Ovary (tissue), 9 donors: ENCODE measurements around the gene LGALS8. TPM values are rescaled to one million over a fixed set of nuclear protein-coding genes. Genes with fewer than 3 reads are reported as not detected.

ENCODE experiments used
- DNase-seq, 5 donors: peaks; one replicate each; pipeline ENCODE4 v3.0.0-alpha.2; 2019 to 2020
- H3K27ac ChIP-seq, 2 donors: fragments of 200-600 bp; one replicate each; pipeline versions ENCODE4 v1.5.1 to v1.8.0; 2019 to 2022
- H3K27me3 ChIP-seq: fragments of 200-600 bp; one replicate; pipeline ENCODE4 v1.8.0; 2022
- H3K36me3 ChIP-seq: fragments of 200-600 bp; sonication (generic); one replicate; pipeline ENCODE4 v1.5.1; 2019
- H3K4me1 ChIP-seq: one replicate; pipeline ENCODE4 v1.8.1; 2013; ENCODE audit warnings: mild to moderate bottlenecking, moderate library complexity; ENCODE audit not compliant: insufficient read depth
- H3K4me3 ChIP-seq: fragments of 200-600 bp; sonication (generic); one replicate; pipeline ENCODE4 v1.5.1; 2017
- H3K9me3 ChIP-seq, 2 donors: fragments of 200-600 bp in 1 of 2; sonication (generic) in 1 of 2; one replicate each; pipeline versions ENCODE4 v1.5.1 to v1.8.1; 2013 to 2019; ENCODE audit warnings: mild to moderate bottlenecking in 1 of 2, moderate library complexity in 1 of 2
- CTCF ChIP-seq, 3 donors: fragments of 450-650 bp in 2 of 3; fragments of 200-600 bp in 1 of 3; IDR thresholded peaks; one replicate each; pipeline versions ENCODE4 v1.5.1 to v1.8.0; 2016 to 2022; ENCODE audit warnings: antibody characterized with exemption in 3 of 3, mild to moderate bottlenecking in 1 of 3
- EP300 ChIP-seq: sonication (generic); formaldehyde crosslinking; IDR thresholded peaks from one replicate; pipeline ENCODE4 v1.6.1; 2017; ENCODE audit warnings: antibody characterized with exemption
- POLR2A ChIP-seq: fragments of 450-650 bp; IDR thresholded peaks from one replicate; pipeline ENCODE4 v1.6.1; 2017; ENCODE audit warnings: antibody characterized with exemption, mild to moderate bottlenecking, moderate library complexity
- WGBS, 3 donors: extraction: QIAGEN DNeasy Blood & Tissue Kit in 1 of 3; methylation state at CpG; one replicate each; pipeline versions ENCODE4 v1.1.5 to v1.1.7; 2013 to 2017; 5-methylcytosine and 5-hydroxymethylcytosine counted together
- intact Hi-C, 4 donors: fragments of 100-400 bp; cut with DNase I; formaldehyde crosslinking; loops; one replicate each; pipeline versions ENCODE4 v1.11.0 to v1.15.1; 2022 to 2023
- polyA plus RNA-seq, 2 donors: library from polyadenylated mRNA; stranded (reverse); fragments of 200-250 nt in 1 of 2; fragments of 350-450 nt in 1 of 2; fragmentation: Illumina TruSeq in 1 of 2; extraction: RNeasy Lipid Tissue Mini Kit (QIAGEN cat#74804) in 1 of 2; gene quantifications; one replicate each; pipeline ENCODE4 v1.2.3, GENCODE V29; 2013 to 2014
- total RNA-seq, 7 donors: library from RNA; depleted of rRNA in 2 of 7; stranded (reverse); fragments of >200 nt in 2 of 7; fragmentation: NEBNext Ultra II Directional in 3 of 7; extraction: Animal tissue kit (Norgen Biotek cat#: 25700) in 3 of 7; gene quantifications; one replicate each; pipeline versions ENCODE4 v1.1.0 to v1.2.4, GENCODE V29; 2016 to 2023
- donor health status: DM: no; HTN: no; CAD: no; lungs with moderate emphysema.
- donor health status: DM: no; HTN: no; CAD: no.
- donor health status: Bipolar disorder and iron deficiency.
- donor health status: DM: yes; HTN: yes; CAD: no.
- donor health status: DM: no; HTN: no; CAD: no.
- donor health status: DM: yes; HTN: yes; CAD: no.

LGALS8 gene
- total and polyA plus RNA-seq, 9 donors = 23.7 to 91.2 (median 44.5) TPM

DNA sequence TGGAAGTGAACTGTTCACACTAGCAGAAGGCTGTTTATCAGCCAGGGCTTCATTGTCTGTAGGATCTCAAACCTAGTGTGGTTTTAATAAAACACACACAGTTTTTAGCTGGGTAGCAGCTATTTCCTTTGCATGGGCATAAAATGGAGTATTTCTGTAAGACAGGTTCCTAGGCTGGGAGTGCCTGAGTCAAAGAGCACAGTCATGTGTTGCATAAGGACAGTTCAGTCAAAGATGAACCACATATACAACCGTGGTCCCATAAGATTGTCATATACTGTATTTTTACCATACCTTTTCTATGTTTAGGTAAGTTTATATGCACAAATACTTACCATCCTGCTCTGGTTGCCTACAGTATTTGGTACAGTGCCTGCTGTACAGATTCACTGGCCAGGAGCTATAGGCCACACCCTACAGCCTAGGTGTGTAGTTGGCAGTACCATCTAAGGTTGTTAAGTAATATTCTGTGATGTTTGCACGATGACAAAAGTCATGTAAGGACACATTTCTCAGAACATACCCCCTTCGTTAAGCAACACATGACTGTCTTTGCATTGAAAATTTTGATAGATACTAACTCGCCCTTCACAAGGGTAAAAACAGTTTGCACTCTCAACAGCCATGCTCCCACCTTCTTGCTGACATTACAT, 17.2 kb downstream of the LGALS8 start:
- TF ChIP-seq POLR2A (no peak), CTCF (IDR thresholded peaks at IDR 0.05) (no peak), EP300 (no peak)
- 85 to 96% (median 92%) methylated on average over 4 of the region's 4 CpGs for WGBS, 3 donors
- Histone ChIP-seq H3K27me3 (no peaks in the 10 kb centered on the region), H3K4me1 (peaks cover 3% of the 10 kb centered on the region), H3K36me3 (no peaks in the 10 kb centered on the region), H3K27ac (no peak overlapping the region), H3K4me3 (no peak overlapping the region), H3K9me3 (no peaks in the 10 kb centered on the region)
- intact Hi-C loops = no loop called here
- DNase-seq = no peak

GRCh38 chr1:236541710-236542109, 17.9 kb downstream of the LGALS8 start:
- no peaks in the 10 kb centered on the region for H3K27me3 ChIP-seq
- no peak overlapping the region for H3K27ac ChIP-seq
- no peaks in the 10 kb centered on the region for H3K36me3 ChIP-seq
- no peak for DNase-seq
- 90 to 95% (median 92%) methylated on average over 4 of the region's 4 CpGs for WGBS, 3 donors
- intact Hi-C loops = no loop called here
- no peak overlapping the region for H3K4me3 ChIP-seq
- H3K9me3 ChIP-seq = no peaks in the 10 kb centered on the region
- TF ChIP-seq POLR2A (no peak), EP300 (no peak)
- H3K4me1 ChIP-seq = no peaks in the 10 kb centered on the region

GRCh38 chr1:236543065-236543669, 19.4 kb downstream of the LGALS8 start:
- Histone ChIP-seq H3K36me3 (no peaks in the 10 kb centered on the region), H3K4me3 (no peak overlapping the region), H3K9me3 (no peaks in the 10 kb centered on the region), H3K27ac (no peak overlapping the region), H3K4me1 (no peaks in the 10 kb centered on the region), H3K27me3 (no peaks in the 10 kb centered on the region)
- intact Hi-C loops = no loop called here
- TF ChIP-seq EP300 = no peak
- no peak for TF ChIP-seq CTCF (IDR thresholded peaks at IDR 0.05)
- no peak for TF ChIP-seq POLR2A
- no peak for DNase-seq
- WGBS, 3 donors = 71 to 81% (median 76%) methylated on average over 16 of the region's 16 CpGs

- no peak overlapping the region for H3K27ac ChIP-seq
- H3K4me3 ChIP-seq = no peak overlapping the region
- 68 to 83% (median 70%) methylated on average over 3 of the region's 3 CpGs for WGBS, 3 donors
- TF ChIP-seq CTCF (IDR thresholded peaks at IDR 0.05) (no peak), EP300 (no peak), POLR2A (no peak)
- H3K36me3 ChIP-seq = no peaks in the 10 kb centered on the region
- intact Hi-C loops = no loop called here
- H3K27me3 ChIP-seq = no peaks in the 10 kb centered on the region
- DNase-seq = no peak
- no peaks in the 10 kb centered on the region for H3K4me1 ChIP-seq
- H3K9me3 ChIP-seq = no peaks in the 10 kb centered on the region
Measured at GRCh38 chr1:236545621-236546169, 21.9 kb downstream of the LGALS8 start.

GRCh38 chr1:236548452-236548851, 24.7 kb downstream of the LGALS8 start:
- intact Hi-C loops = no loop called here
- TF ChIP-seq POLR2A (no peak), CTCF (IDR thresholded peaks at IDR 0.05) (no peak)
- H3K9me3 ChIP-seq = no peaks in the 10 kb centered on the region
- WGBS, 3 donors = 83 to 85% (median 83%) methylated on average over 6 of the region's 6 CpGs
- no peak overlapping the region for H3K27ac ChIP-seq
- H3K27me3 ChIP-seq = no peaks in the 10 kb centered on the region
- no peak for DNase-seq
- H3K4me1 ChIP-seq = no peaks in the 10 kb centered on the region
- H3K4me3 ChIP-seq = no peak overlapping the region
- no peaks in the 10 kb centered on the region for H3K36me3 ChIP-seq
